ENCODE results near the gene OSR1.
"Not testable (repeated sequence)": the region's sequence is repeated elsewhere in the genome, so short reads cannot be mapped to it uniquely, and the experiment has no call there.

The OSR1 gene

DNA sequence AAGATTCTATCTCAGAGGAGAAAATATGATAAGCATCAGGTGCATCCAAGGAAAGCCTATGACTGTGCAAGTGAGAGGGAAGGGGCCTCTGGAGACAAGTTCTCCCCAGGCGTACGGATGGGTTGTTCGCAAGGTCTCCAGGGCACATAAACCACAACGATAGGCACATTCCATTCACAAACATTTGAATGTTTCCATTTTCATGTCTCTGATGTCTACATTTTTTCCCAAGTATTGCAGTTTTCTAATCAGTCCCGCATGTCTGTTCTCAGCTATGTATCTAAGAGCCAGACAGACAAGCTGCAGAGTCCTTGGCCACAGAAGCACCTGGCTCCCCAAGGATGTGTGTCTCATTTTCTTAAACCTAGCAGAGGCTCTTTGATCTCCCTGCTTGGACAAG lies 28.0 kb downstream of the OSR1 start:
- no peak for DNase-seq

GRCh38 chr2:19329445-19329844 lies 29.0 kb downstream of the OSR1 start:
- no peak for DNase-seq

- no peak for DNase-seq
These were observed 30.9 kb downstream of the OSR1 start for GRCh38 chr2:19327496-19327895.

- no peak for DNase-seq
These were observed 36.5 kb downstream of the OSR1 start for GRCh38 chr2:19321946-19322345.

DNA sequence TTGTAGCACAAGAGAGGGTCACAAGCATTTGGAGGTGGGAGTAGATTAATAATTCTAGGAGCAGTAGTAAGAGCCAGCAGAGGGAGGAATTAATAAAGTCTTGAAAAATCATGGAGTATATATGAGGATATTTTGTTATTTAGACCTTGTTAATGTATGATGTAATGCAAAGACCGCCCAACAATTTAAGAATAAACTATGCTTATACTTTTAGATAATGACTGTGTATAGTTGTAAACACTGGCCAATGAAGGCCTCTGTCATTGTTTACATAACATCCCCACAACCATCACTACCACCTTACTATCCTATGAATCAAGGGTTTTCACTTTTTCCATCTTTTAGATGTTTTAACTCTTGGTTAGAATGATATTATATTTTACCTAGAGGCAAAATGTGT lies 37.6 kb downstream of the OSR1 start:
- DNase-seq, result no peak

DNA sequence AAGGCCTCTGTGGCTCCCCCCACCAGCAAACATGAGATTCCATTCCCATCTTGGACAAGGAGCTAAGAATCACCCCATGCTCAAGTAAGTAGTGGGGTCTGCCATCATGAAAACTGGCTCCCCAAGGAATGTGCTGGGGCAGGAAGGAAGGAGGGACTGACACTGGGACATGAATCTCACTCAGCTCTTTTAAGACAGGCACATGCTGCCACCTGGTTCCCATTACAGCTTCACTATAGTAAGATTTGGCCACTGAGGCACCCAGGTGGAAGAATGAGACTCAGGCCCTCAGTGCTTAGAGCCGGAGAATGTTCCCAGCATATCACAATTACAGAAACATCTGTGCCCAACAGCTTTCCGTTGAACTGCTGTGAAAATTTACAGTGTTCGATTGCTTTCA lies 38.7 kb downstream of the OSR1 start:
- no peak for DNase-seq

GRCh38 chr2:19319064-19319463 lies 39.4 kb downstream of the OSR1 start:
- no peak for DNase-seq

DNA sequence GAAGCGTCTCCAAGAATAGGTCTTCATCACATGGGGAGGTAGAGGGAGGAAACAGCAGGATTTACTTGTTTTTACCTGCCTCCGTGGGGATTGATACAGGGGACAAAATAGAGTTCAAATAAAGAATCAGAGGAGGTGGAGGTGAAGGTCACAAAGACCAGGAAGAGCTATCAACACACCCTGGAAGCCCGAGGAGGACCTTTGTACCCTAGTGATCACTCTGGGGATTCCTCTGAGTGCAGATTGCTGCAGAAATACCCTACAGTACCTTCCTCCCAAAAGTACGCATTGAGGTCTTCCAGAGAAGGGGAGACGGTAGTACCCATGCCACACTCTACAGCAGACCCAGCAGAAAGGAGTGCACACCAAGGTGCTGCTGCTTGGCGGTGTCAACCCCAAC lies 44.9 kb downstream of the OSR1 start:
- no peak for DNase-seq

GRCh38 chr2:19312949-19313348 lies 45.5 kb downstream of the OSR1 start:
- no peak for DNase-seq

DNA sequence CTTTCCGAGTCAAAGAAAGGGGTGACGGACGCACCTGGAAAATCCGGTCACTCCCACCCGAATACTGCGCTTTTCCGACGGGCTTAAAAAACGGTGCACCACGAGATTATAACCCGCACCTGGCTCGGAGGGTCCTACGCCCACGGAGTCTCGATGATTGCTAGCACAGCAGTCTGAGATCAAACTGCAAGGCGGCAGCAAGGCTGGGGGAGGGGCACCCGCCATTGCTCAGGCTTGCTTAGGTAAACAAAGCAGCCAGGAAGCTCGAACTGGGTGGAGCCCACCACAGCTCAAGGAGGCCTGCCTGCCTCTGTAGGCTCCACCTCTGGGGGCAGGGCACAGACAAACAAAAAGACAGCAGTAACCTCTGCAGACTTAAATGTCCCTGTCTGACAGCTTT lies 52.4 kb downstream of the OSR1 start:
- not testable (repeated sequence) for DNase-seq

GRCh38 chr2:19305400-19306055 lies 52.9 kb downstream of the OSR1 start:
- not testable (repeated sequence) for DNase-seq

DNA sequence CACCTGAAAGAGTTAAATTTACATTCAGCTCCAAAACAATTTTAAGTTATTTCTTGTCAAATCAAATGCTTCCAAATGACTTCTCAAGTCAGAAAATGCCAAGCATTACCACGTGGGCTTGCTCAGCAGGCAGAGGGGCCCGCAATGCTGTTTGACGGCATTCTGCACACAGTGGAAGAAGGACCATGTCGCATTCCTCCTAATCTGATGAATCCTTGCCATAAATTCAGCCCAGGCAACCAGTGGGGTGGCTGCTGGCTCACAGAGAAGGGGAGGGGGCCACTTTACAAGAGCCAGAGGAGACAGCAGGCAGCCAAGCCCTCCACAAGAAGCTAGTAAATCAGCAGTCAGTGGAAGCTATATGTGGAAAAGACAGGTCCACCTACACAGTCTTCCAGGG lies 56.7 kb downstream of the OSR1 start:
- DNase-seq, result no peak
